SU-DHL-6 (cell line): ENCODE data around the gene GMDS.
A peak's percentile ranks its signal among the peaks of the same experiment; 100 is the strongest.

ENCODE experiments used
- H2AFZ ChIP-seq: fragments of 200-600 bp; sonication (generic); 2 replicates; pipeline ENCODE4 v1.6.1; 2014; ENCODE audit warnings: low read depth, mild to moderate bottlenecking, moderate library complexity, mixed read lengths, antibody characterized with exemption, low read length; ENCODE audit not compliant: severe bottlenecking
- H3F3A ChIP-seq: fragments of 200-600 bp; shearing (Covaris generic); 2 replicates; pipeline ENCODE4 v1.6.0; 2016; ENCODE audit warnings: antibody characterized with exemption, mild to moderate bottlenecking; ENCODE audit not compliant: insufficient read depth
- H3K27ac ChIP-seq: fragments of 200-600 bp; sonication (generic); 2 replicates; pipeline ENCODE4 v1.5.1; 2016; ENCODE audit warnings: low read depth, mild to moderate bottlenecking, low read length, moderate library complexity, mixed read lengths
- H3K27me3 ChIP-seq: fragments of 200-600 bp; sonication (generic), shearing (Covaris generic); 2 replicates; pipeline ENCODE4 v1.6.0; 2014; ENCODE audit warnings: mild to moderate bottlenecking, low read length
- H3K36me3 ChIP-seq: fragments of 200-600 bp; sonication (generic); 2 replicates; pipeline ENCODE4 v1.6.1; 2014; ENCODE audit warnings: mild to moderate bottlenecking, low read length, mixed read lengths
- H3K4me2 ChIP-seq: fragments of 300-600, 200-600 bp; shearing (Covaris generic), sonication (generic); 2 replicates; pipeline ENCODE4 v1.6.0; 2014; ENCODE audit warnings: low read length, low read depth, mild to moderate bottlenecking; ENCODE audit not compliant: poor library complexity, severe bottlenecking
- H3K4me3 ChIP-seq: fragments of 200-600 bp; sonication (generic); 2 replicates; pipeline ENCODE4 v1.5.1; 2014; ENCODE audit warnings: antibody characterized with exemption, low read length, mild to moderate bottlenecking, mixed read lengths; ENCODE audit not compliant: insufficient read depth, poor library complexity, severe bottlenecking
- H3K79me2 ChIP-seq: fragments of 200-600 bp; sonication (generic); 2 replicates; pipeline ENCODE4 v1.6.1; 2014; ENCODE audit warnings: mild to moderate bottlenecking, low read length, moderate library complexity; ENCODE audit not compliant: insufficient read depth
- H3K9ac ChIP-seq: fragments of 200-600 bp; sonication (generic); 2 replicates; pipeline ENCODE4 v1.7.0; 2014; ENCODE audit warnings: mild to moderate bottlenecking, low read length
- H3K9me2 ChIP-seq: fragments of 200-600 bp; sonication (generic); replicated peaks from 2 replicates; pipeline ENCODE4 v1.6.1; 2014; ENCODE audit warnings: low read length; ENCODE audit not compliant: insufficient read depth
- H3K9me3 ChIP-seq: fragments of 200-600 bp; sonication (generic); 2 replicates; pipeline ENCODE4 v1.6.1; 2014; ENCODE audit warnings: low read length, mixed read lengths; ENCODE audit not compliant: insufficient read depth
- H4K20me1 ChIP-seq: fragments of 200-600 bp; sonication (generic); 2 replicates; pipeline ENCODE4 v1.6.1; 2014; ENCODE audit warnings: low read depth, mild to moderate bottlenecking, antibody characterized with exemption, low read length, moderate library complexity, mixed read lengths
- CTCF ChIP-seq: fragments of 200-600 bp; sonication (generic); IDR thresholded peaks from one replicate; pipeline ENCODE4 v1.5.1; 2017; ENCODE audit warnings: antibody characterized with exemption, mild to moderate bottlenecking, low read length, moderate library complexity; ENCODE audit not compliant: insufficient read depth, poor library complexity, severe bottlenecking
- EZH2phosphoT487 ChIP-seq: fragments of 200-600 bp; sonication (generic), shearing (Covaris generic); conservative IDR thresholded peaks from 2 replicates; pipeline ENCODE4 v1.6.1; 2018; ENCODE audit warnings: mild to moderate bottlenecking, antibody characterized with exemption, low read length, moderate library complexity, mixed read lengths

GMDS gene

DNA sequence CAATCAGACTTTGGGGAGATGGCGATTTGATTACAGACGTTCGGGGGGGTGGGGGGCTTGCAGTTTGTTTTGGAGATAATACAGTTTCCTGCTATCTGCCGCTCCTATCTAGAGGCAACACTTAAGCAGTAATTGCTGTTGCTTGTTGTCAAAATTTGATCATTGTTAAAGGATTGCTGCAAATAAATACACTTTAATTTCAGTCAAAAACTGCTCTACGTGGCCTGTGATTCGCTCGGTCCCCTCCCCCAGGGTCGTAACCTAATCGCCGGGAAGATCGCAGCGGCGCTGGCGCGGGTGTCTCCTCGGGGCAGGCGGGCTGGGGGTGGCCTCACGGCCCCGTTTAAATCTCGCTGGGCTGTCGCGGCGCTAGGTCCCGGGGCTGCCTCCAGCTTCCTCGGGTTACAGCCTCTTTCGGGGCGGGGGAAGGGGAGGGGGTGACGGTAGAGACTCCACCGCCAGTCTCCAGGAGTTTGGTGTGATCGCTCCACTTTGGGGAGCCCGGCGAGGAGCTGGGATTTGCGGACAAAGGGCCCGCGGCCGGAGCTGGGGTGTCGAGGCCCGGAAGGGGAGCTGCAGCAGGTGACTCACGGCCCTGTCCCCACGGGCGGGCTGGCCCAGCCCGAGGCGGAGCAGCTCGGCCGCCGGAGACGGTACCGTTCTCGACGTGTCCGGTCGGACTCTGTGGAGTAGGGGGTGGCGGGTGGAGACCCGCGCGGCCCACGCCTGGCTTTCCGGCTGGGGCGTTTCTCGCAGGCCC lies 631.5 kb downstream of the GMDS start:
- no peaks in the 10 kb centered on the region for H3K9me3 ChIP-seq
- H3K27ac ChIP-seq: no peak overlapping the region
- no peak overlapping the region for H2AFZ ChIP-seq
- peaks cover 16% of the 10 kb centered on the region for H3F3A ChIP-seq
- H3K79me2 ChIP-seq: no peaks in the 10 kb centered on the region
- TF ChIP-seq EZH2phosphoT487 (no peak), CTCF (no peak)
- no peaks in the 10 kb centered on the region for H3K27me3 ChIP-seq
- H3K36me3 ChIP-seq: no peaks in the 10 kb centered on the region
- no peaks in the 10 kb centered on the region for H3K9me2 ChIP-seq
- H3K4me3 ChIP-seq: no peak overlapping the region
- H3K9ac ChIP-seq: no peak overlapping the region
- peak overlapping the region; percentile 43 for H3K4me2 ChIP-seq
- no peaks in the 10 kb centered on the region for H4K20me1 ChIP-seq

DNA sequence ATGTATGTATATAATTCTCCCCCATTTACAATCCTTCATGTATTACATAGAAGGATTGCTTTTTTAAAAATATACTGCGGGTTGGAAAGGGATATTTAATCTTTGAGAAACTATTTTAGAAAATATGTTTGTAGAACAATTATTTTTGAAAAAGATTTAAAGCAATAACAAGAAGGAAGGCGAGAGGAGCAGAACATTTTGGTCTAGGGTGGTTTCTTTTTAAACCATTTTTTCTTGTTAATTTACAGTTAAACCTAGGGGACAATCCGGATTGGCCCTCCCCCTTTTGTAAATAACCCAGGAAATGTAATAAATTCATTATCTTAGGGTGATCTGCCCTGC lies 632.1 kb downstream of the GMDS start:
- Histone ChIP-seq H3K9me2 (no peaks in the 10 kb centered on the region), H3K79me2 (no peaks in the 10 kb centered on the region), H4K20me1 (no peaks in the 10 kb centered on the region), H3K27ac (no peak overlapping the region), H3K27me3 (no peaks in the 10 kb centered on the region), H3K4me2 (peak overlapping the region; percentile 43), H2AFZ (no peak overlapping the region), H3K4me3 (no peak overlapping the region), H3K9me3 (no peaks in the 10 kb centered on the region), H3F3A (peaks cover 16% of the 10 kb centered on the region), H3K36me3 (no peaks in the 10 kb centered on the region), H3K9ac (no peak overlapping the region)
- no peak for TF ChIP-seq CTCF

GRCh38 chr6:1612974-1613306 lies 632.5 kb downstream of the GMDS start:
- no peaks in the 10 kb centered on the region for H3K9me2 ChIP-seq
- no peak overlapping the region for H3K9ac ChIP-seq
- H3K79me2 ChIP-seq: no peaks in the 10 kb centered on the region
- H3K36me3 ChIP-seq: no peaks in the 10 kb centered on the region
- H3K27me3 ChIP-seq: no peaks in the 10 kb centered on the region
- TF ChIP-seq EZH2phosphoT487 (no peak), CTCF (no peak)
- no peaks in the 10 kb centered on the region for H4K20me1 ChIP-seq
- H3K27ac ChIP-seq: no peak overlapping the region
- no peak overlapping the region for H2AFZ ChIP-seq
- peak overlapping the region; percentile 43 for H3K4me2 ChIP-seq
- H3F3A ChIP-seq: peaks cover 16% of the 10 kb centered on the region
- no peak overlapping the region for H3K4me3 ChIP-seq
- H3K9me3 ChIP-seq: no peaks in the 10 kb centered on the region
